ENCODE results near the gene BMP7.

GRCh38 chr20:57147185-57147584 lies 119.3 kb downstream of the BMP7 start:
- TF ChIP-seq CTCF (IDR thresholded peaks at IDR 0.05; ENCODE audit: extremely low read depth in 1 of 2, insufficient read depth in 1 of 2, low read depth in 1 of 2, low read length in 2 of 2) (no peak), POLR2A (IDR thresholded peaks at IDR 0.05; ENCODE audit: low read depth, low read length) (no peak), EZH2 (IDR thresholded peaks at IDR 0.05; ENCODE audit: borderline replicate concordance, low read depth, low read length, severe bottlenecking) (no peak), JUN (IDR thresholded peaks at IDR 0.05; ENCODE audit: borderline replicate concordance, insufficient read depth, insufficient read length, low read depth) (no peak), POLR2AphosphoS5 (IDR thresholded peaks at IDR 0.05; ENCODE audit: insufficient read depth, low read depth, low read length) (no peak)

All from endothelial cell of umbilical vein (primary cell).